Neural cell (in vitro differentiated cells): ENCODE results near the gene MPHOSPH9.

Source experiments
- CTCF ChIP-seq: fragments of 450-650 bp; IDR thresholded peaks from 2 replicates; pipeline ENCODE4 v1.5.1; 2014; ENCODE audit warnings: antibody characterized with exemption, mild to moderate bottlenecking, moderate library complexity; ENCODE audit not compliant: poor library complexity, severe bottlenecking
- RAD21 ChIP-seq: fragments of 450-650 bp; conservative IDR thresholded peaks from 2 replicates; pipeline ENCODE4 v1.6.1; 2014; ENCODE audit warnings: antibody characterized with exemption, mild to moderate bottlenecking, moderate library complexity

GRCh38 chr12:123114304-123115083 lies 118.4 kb downstream of the MPHOSPH9 start:
- TF ChIP-seq RAD21 (no peak), CTCF (no peak)
